Dedifferentiated amniotic fluid mesenchymal stem cell (primary cell): ENCODE measurements around the gene SLC9A9.

Experiments used
- DNase-seq: peaks from one replicate; pipeline ENCODE4 v3.0.0-alpha.2; 2016; ENCODE audit errors: extremely low spot score

SLC9A9 gene

DNA sequence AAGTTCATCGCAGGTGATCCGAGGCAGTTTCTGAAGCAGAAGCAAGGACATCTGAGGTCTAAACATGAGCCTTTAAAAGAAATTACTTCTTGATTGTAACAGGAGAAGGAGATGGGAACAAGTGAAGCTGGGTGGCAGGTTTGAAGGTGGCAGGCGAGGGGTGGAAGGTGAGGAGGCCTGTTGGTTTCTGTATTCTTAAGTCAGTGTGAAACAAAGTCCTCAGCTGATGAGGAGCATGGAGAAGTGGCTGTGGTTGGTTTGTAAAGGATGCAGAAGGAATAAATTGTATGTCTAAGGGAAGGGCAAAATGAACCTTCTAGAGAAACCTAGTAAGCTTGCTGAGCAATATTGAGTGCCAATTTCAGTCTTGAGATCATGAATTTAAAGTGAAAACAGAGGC lies 429.9 kb downstream of the SLC9A9 start:
- DNase-seq, result no peak

DNA sequence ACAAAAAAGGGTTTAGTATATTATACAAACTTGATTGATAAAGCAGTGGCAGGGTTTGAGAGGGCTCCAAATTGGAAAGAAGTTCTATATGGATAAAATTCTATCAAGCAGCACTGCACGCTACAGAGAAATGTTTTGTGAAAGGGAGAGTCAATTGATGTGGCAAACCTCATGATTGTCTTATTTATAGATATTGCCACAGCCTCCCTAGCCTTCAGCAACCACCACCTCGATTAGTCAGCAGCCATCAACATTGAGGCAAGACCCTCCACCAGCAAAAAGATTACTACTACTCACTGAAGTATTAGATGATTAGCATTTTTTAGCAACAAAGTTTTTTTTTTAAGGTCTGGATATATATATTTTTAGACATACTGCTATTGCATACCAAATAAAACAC lies 432.0 kb downstream of the SLC9A9 start:
- no peak for DNase-seq

- no peak for DNase-seq
Measured at GRCh38 chr3:143414571-143415253, 433.6 kb downstream of the SLC9A9 start.

DNA sequence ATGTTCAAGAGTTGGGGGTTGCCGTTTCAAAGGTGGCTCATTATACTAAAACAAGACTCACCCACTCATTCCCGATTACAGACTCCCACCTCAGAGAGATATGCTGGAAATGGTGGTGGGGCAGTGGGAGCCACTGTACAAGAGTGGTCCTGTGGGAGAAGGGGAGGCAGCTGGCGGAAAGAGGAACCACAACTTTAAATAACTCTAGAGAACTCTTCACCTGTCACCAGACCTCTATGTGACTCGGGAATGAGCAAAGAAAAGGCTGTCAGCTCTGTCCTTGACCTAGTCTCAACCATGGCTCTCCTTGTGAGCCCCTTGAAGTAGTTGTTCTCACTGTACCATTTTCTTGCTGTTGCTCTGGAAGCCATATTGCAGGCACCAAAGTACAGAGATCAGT lies 434.9 kb downstream of the SLC9A9 start:
- DNase-seq, result no peak

GRCh38 chr3:143412084-143412483 lies 436.2 kb downstream of the SLC9A9 start:
- DNase-seq, result no peak

- no peak for DNase-seq
Measured at GRCh38 chr3:143410259-143410658, 438.0 kb downstream of the SLC9A9 start.

- no peak for DNase-seq
Measured at GRCh38 chr3:143408771-143409170, 439.5 kb downstream of the SLC9A9 start.

GRCh38 chr3:143402602-143403001 lies 445.7 kb downstream of the SLC9A9 start:
- DNase-seq, result no peak

- DNase-seq, result no peak
Measured at GRCh38 chr3:143396790-143397189, 451.5 kb downstream of the SLC9A9 start.

DNA sequence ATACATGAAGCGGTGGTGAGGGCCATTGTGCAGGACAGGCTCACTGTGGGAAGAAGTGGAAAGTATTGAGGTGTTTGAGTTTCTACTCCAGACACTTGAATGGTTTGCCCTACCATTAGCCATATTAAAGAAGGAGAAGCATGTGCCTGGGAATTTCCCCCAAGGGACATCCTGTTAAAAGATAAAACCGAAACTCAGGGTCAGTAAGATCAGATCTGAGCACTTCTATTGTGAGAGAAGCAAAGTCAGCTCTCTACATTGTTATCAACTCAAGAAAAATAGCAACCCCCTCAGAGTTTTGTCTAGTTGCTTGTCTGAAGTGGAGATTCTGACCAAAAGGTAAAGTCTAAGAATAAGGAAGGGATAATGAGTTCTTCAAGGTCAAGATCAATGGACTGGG lies 458.9 kb downstream of the SLC9A9 start:
- no peak for DNase-seq

DNA sequence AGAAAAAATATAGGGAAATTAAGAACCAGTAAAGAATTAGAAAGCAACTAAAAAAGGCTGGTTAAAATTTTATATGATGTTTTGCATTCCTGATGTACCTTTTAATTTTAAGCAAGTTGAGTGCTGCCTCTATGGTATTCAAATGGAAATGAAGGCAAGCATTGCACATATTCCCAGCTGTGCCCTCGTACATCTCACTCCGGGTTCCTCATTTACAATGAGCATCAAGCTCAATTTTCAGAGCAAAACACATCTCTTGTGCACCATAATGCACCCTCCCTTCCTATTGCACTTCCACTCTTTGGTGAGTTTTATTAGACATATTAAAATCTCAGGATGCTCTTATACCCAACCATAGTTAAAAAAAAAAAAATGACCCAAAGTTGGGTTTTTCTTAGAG lies 460.8 kb downstream of the SLC9A9 start:
- no peak for DNase-seq

DNA sequence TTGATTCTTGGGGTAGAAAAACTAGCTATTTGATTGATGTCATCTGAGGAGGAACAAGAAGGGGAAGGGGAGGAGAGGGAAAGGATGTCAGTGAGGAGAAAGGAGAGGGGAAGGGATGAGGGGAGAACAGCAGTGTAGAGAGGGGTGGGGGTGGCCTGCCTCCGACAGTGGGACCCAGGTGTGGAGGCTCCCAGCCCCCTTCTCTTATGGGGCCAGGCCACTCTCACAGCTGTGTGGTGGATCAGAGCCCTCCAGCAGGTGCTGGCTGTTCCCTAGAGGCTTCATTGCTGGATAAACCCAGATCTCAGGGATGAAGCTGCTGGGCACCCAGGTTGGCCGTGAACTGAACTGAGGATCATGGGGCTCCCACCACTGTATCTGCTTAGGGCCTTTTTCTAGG lies 464.2 kb downstream of the SLC9A9 start:
- no peak for DNase-seq

- no peak for DNase-seq
Measured at GRCh38 chr3:143383421-143383820, 464.8 kb downstream of the SLC9A9 start.

DNA sequence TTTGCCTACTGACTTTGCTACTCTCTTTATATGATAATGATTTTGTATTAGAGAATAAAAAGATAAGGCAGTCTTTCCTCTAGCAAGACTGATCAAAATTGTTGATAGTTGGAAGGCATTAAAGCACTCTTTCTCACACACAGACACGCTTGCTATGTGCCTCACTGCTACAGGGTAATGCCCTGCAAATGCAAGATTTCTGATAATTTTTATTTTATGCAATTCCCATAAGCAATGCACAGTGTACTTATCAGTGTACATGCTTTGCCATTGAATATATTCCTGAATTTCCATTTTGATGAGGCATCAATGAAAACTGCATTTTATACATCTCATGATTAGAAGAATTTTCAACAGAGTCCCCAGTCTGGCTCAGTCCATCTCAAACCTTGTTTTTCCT lies 465.5 kb downstream of the SLC9A9 start:
- DNase-seq, result no peak

- no peak for DNase-seq
Measured at GRCh38 chr3:143380449-143380848, 467.8 kb downstream of the SLC9A9 start.

DNA sequence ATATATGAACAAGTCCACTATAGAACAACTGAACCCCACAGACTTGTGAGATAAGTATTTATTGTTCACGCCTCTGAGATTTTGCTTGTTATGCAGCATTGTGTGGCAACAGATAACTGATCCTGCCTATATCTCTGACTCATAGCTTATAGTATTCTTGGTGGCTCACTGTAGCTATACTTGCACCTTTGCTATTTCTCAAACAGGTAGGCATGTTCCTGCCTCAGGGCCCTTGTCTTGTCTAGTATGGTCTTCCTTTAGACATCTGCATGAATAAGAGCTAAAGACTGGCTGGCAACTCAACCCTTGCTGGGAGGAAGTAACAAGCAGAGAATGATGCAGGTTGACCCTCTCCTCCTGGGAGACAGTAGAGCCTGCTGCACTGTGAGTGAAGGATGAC lies 472.6 kb downstream of the SLC9A9 start:
- no peak for DNase-seq

- no peak for DNase-seq
Measured at GRCh38 chr3:143367171-143367570, 481.1 kb downstream of the SLC9A9 start.

- DNase-seq, result no peak
Measured at GRCh38 chr3:143366672-143367071, 481.6 kb downstream of the SLC9A9 start.

- no peak for DNase-seq
Measured at GRCh38 chr3:143363949-143364348, 484.3 kb downstream of the SLC9A9 start.

GRCh38 chr3:143363276-143363675 lies 485.0 kb downstream of the SLC9A9 start:
- DNase-seq, result no peak

- no peak for DNase-seq
Measured at GRCh38 chr3:143362115-143362991, 485.9 kb downstream of the SLC9A9 start.

- DNase-seq, result no peak
Measured at GRCh38 chr3:143361589-143361988, 486.7 kb downstream of the SLC9A9 start.

DNA sequence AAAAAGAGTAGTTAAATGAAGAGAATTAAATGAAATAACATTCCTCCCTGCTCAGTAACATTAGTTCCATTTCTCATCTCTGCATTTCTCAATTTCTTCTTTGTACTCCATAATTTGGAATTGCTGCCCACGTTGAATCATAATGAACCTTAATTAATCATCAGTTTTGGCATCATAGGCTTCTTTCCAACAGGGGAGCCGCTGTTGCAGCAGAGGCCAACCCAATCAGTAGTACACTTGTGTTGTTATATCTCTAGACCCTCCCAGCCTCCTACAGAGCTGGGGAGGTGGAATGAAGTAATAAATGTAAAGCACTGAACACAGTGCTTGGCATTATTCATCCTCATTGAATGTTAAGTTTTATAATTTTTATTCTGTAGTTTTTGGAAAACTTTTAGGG lies 488.0 kb downstream of the SLC9A9 start:
- DNase-seq, result no peak
